ENCODE data around the gene FKBP8. TPM values are rescaled to one million over a fixed set of nuclear protein-coding genes. Genes with fewer than 3 reads are reported as not detected.

Gene FKBP8
- total and polyA plus RNA-seq, 4 donors, result 115 to 364 (median 275) TPM

DNA sequence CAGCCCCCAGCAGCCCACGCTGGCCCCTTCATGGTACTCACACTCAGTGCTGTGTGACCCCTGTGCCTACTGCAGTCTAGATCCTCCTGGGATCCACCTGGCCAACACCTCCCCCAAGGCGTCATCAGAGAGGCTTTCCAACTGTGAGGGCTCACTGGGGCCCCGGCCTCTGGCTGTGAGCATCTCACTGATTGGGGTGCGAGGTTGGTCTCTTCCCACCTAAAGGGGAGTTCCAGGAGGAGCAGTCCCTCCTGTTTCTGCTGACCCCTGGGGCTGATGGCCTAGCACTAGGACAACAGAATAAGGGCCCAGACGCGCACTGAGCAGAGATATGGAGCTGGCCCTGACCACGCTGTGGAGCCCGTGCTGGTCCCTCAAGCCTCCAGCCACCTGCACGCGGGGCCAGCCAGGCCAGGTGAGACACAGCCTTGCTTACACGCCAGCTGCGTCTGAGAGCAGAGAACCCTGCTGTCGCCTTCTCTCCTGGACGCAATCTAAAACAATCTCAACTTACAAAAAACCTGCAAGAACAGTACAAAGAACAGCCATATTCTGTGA, 53.7 kb downstream of the FKBP8 start:
- H3K4me1 ChIP-seq (ENCODE audit: control insufficient read depth, insufficient read depth, low read length), result peaks cover 52% of the 10 kb centered on the region
- DNase-seq (ENCODE audit: low read depth in 4 of 6, low spot score in 6 of 6), result no peak
- H3K4me3 ChIP-seq (ENCODE audit: low read depth, low read length), result no peak overlapping the region
- 87% methylated on average over 14 of the region's 14 CpGs for WGBS (ENCODE audit: insufficient coverage)
- no peak overlapping the region for H3K27ac ChIP-seq (ENCODE audit: low read depth, low read length)
- peaks cover 14% of the 10 kb centered on the region for H3K36me3 ChIP-seq (ENCODE audit: control insufficient read depth, insufficient read depth, low read length)
- no peaks in the 10 kb centered on the region for H3K27me3 ChIP-seq (ENCODE audit: control insufficient read depth, insufficient read depth, low read length)
- no peaks in the 10 kb centered on the region for H3K9me3 ChIP-seq (ENCODE audit: control insufficient read depth, insufficient read depth, low read length)

DNA sequence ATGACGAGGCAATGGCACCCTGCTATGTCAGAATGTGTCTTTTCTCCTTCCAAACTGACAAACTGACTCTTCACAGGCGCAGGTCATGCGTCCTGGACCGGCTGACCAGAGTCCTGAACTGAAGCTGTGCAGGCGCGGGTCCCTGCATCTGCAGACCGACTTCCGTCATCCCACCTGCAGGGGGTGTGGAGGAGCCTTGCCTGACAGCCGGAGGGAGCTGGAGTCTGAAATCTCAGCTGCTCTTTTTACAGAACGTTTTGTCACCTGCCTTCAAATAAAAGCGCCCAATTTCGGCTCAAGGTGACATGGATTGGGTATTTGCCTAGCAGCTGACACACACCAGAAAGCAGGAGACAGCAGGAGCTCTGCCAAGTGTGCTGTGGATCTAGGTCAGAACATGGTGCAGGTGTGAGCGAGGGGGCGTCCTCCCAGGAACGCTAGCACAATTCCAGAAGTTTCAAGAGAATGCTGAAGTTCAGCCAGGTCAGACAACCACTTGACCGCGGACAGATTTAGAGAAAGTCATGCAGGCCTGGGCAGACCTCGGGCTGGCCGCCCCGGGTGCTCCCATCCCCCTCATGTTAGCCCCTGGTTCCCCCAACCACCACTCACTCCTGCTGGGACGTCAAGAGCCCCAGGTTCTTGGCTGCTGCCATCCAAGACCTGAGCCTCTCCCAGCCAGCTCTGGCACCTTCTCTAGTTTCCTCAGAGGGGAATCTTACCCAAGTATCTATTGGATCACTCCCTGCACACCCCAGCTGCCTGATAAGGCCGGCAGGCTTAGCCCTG, 54.3 kb downstream of the FKBP8 start:
- WGBS (ENCODE audit: insufficient coverage), result 60% methylated on average over 20 of the region's 22 CpGs
- peaks cover 49% of the 10 kb centered on the region for H3K4me1 ChIP-seq (ENCODE audit: control insufficient read depth, insufficient read depth, low read length)
- DNase-seq (ENCODE audit: low read depth in 4 of 6, low spot score in 6 of 6), result peak in 1 of 6 donors; percentile 57

GRCh38 chr19:18488403-18488723, 55.0 kb downstream of the FKBP8 start:
- Histone ChIP-seq H3K4me3 (ENCODE audit: low read depth, low read length) (no peak overlapping the region), H3K36me3 (ENCODE audit: control insufficient read depth, insufficient read depth, low read length) (peaks cover 11% of the 10 kb centered on the region), H3K27me3 (ENCODE audit: control insufficient read depth, insufficient read depth, low read length) (no peaks in the 10 kb centered on the region), H3K27ac (ENCODE audit: low read depth, low read length) (no peak overlapping the region), H3K4me1 (ENCODE audit: control insufficient read depth, insufficient read depth, low read length) (peaks cover 49% of the 10 kb centered on the region), H3K9me3 (ENCODE audit: control insufficient read depth, insufficient read depth, low read length) (no peaks in the 10 kb centered on the region)
- WGBS (ENCODE audit: insufficient coverage), result 95% methylated on average over 6 of the region's 6 CpGs
- DNase-seq (ENCODE audit: low read depth in 4 of 6, low spot score in 6 of 6), result no peak

More for the DNA sequence above, 54.3 kb downstream of the FKBP8 start:
- H3K27ac ChIP-seq (ENCODE audit: low read depth, low read length), result no peak overlapping the region
- no peak overlapping the region for H3K4me3 ChIP-seq (ENCODE audit: low read depth, low read length)
- no peaks in the 10 kb centered on the region for H3K27me3 ChIP-seq (ENCODE audit: control insufficient read depth, insufficient read depth, low read length)
- H3K9me3 ChIP-seq (ENCODE audit: control insufficient read depth, insufficient read depth, low read length), result no peaks in the 10 kb centered on the region
- H3K36me3 ChIP-seq (ENCODE audit: control insufficient read depth, insufficient read depth, low read length), result peaks cover 14% of the 10 kb centered on the region

- no peak for DNase-seq (ENCODE audit: low read depth in 4 of 6, low spot score in 6 of 6)
- H3K27me3 ChIP-seq (ENCODE audit: control insufficient read depth, insufficient read depth, low read length), result no peaks in the 10 kb centered on the region
- no peak overlapping the region for H3K4me3 ChIP-seq (ENCODE audit: low read depth, low read length)
- 91% methylated on average over 16 of the region's 17 CpGs for WGBS (ENCODE audit: insufficient coverage)
- H3K27ac ChIP-seq (ENCODE audit: low read depth, low read length), result no peak overlapping the region
- H3K36me3 ChIP-seq (ENCODE audit: control insufficient read depth, insufficient read depth, low read length), result peaks cover 8% of the 10 kb centered on the region
- H3K4me1 ChIP-seq (ENCODE audit: control insufficient read depth, insufficient read depth, low read length), result peaks cover 51% of the 10 kb centered on the region
- H3K9me3 ChIP-seq (ENCODE audit: control insufficient read depth, insufficient read depth, low read length), result no peaks in the 10 kb centered on the region
Observed at GRCh38 chr19:18487576-18488402, 55.6 kb downstream of the FKBP8 start.

GRCh38 chr19:18486746-18487145, 56.6 kb downstream of the FKBP8 start:
- H3K36me3 ChIP-seq (ENCODE audit: control insufficient read depth, insufficient read depth, low read length), result peaks cover 8% of the 10 kb centered on the region
- no peak for DNase-seq (ENCODE audit: low read depth in 4 of 6, low spot score in 6 of 6)
- peaks cover 46% of the 10 kb centered on the region for H3K4me1 ChIP-seq (ENCODE audit: control insufficient read depth, insufficient read depth, low read length)
- H3K27me3 ChIP-seq (ENCODE audit: control insufficient read depth, insufficient read depth, low read length), result no peaks in the 10 kb centered on the region
- 81% methylated on average over 8 of the region's 8 CpGs for WGBS (ENCODE audit: insufficient coverage)
- no peak overlapping the region for H3K27ac ChIP-seq (ENCODE audit: low read depth, low read length)
- H3K9me3 ChIP-seq (ENCODE audit: control insufficient read depth, insufficient read depth, low read length), result no peaks in the 10 kb centered on the region
- H3K4me3 ChIP-seq (ENCODE audit: low read depth, low read length), result no peak overlapping the region

DNA sequence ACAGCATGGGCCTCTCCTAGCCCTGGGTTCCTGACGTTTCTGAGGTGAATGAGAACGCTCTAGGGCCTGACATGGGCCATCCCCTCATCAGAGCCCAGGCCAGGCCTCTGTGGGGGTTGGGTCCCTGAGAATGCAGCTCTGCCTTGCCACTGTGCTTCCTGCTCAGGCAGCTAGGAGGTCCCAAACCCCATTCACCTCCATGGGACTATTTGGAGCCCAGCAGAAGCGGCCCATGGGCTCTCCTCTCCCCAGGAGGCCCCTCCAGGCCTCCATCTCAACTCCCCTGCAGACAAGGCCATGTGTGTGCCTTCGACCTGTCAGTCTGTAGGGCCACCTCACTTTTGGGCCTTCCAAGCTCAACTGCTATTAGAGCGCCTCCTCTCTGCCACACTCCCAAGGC, 58.4 kb downstream of the FKBP8 start:
- Histone ChIP-seq H3K4me1 (ENCODE audit: control insufficient read depth, insufficient read depth, low read length) (peaks cover 56% of the 10 kb centered on the region), H3K36me3 (ENCODE audit: control insufficient read depth, insufficient read depth, low read length) (peaks cover 8% of the 10 kb centered on the region), H3K27me3 (ENCODE audit: control insufficient read depth, insufficient read depth, low read length) (no peaks in the 10 kb centered on the region), H3K9me3 (ENCODE audit: control insufficient read depth, insufficient read depth, low read length) (no peaks in the 10 kb centered on the region), H3K4me3 (ENCODE audit: low read depth, low read length) (no peak overlapping the region), H3K27ac (ENCODE audit: low read depth, low read length) (no peak overlapping the region)
- no peak for DNase-seq (ENCODE audit: low read depth in 4 of 6, low spot score in 6 of 6)
- 85% methylated on average over 5 of the region's 5 CpGs for WGBS (ENCODE audit: insufficient coverage)

DNA sequence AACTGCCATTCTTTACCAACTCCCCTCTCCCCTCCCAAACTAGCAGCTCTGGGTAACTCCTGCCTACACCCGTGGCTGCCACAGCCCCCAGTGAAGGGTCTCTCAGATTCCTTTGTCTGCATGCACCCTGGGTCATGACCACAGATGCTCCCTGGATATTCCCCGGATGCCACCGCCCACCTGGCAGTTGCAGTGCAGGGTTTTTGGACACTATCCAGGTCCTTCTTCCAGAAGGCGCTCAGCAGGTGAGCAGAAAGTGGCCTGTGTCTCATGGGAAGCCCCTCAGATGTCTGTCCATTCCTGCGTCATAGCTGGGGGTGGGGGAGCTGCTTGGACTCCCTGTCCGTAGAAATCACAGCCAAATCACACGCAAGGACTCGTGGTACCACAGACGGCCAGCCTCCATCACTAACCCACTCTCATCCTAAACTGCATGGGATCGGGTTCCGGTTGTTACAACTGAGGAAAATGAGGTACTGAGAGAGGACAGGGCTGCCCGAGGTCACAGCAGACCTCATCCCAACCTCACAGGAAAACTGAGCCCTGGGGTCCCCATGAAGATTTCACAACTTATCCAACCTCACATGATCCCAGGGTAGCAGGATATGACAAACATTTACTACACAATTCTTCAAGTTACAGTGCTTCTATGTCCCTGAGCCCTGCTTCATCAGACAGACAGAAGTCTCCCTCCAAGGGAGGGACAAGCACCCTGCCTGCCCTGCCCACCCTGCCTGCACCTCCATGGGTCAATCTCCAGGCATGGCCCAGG, 60.1 kb downstream of the FKBP8 start:
- Histone ChIP-seq H3K36me3 (ENCODE audit: control insufficient read depth, insufficient read depth, low read length) (peaks cover 6% of the 10 kb centered on the region), H3K9me3 (ENCODE audit: control insufficient read depth, insufficient read depth, low read length) (no peaks in the 10 kb centered on the region), H3K4me3 (ENCODE audit: low read depth, low read length) (no peak overlapping the region), H3K4me1 (ENCODE audit: control insufficient read depth, insufficient read depth, low read length) (peaks cover 56% of the 10 kb centered on the region), H3K27me3 (ENCODE audit: control insufficient read depth, insufficient read depth, low read length) (no peaks in the 10 kb centered on the region), H3K27ac (ENCODE audit: low read depth, low read length) (no peak overlapping the region)
- 58% methylated on average over 6 of the region's 12 CpGs for WGBS (ENCODE audit: insufficient coverage)
- no peak for DNase-seq (ENCODE audit: low read depth in 4 of 6, low spot score in 6 of 6)
